Measurements from ENCODE around the gene SELENOH.

The SELENOH gene

GRCh38 chr11:57778318-57779037 lies 37.2 kb downstream of the SELENOH start (continued):
- TF ChIP-seq INSM2 (tag by site-specific recombination; IDR thresholded peaks at IDR 0.05) (peak; percentile 88), ZNF398 (tag by site-specific recombination; IDR thresholded peaks at IDR 0.05) (peak; percentile 91), ZNF660 (tag by site-specific recombination; IDR thresholded peaks at IDR 0.05) (peak; percentile 58), ZFP69B (tag by site-specific recombination; IDR thresholded peaks at IDR 0.05) (no peak), HOXC10 (CRISPR knock-in tag; IDR thresholded peaks at IDR 0.05) (no peak), WT1 (tag by site-specific recombination; IDR thresholded peaks at IDR 0.05) (peak; percentile 53; the same call in 1 of the 2 replicates), ZBTB49 (tag by site-specific recombination; IDR thresholded peaks at IDR 0.05; ENCODE audit: low read depth) (no peak), SP2 (tag by site-specific recombination; IDR thresholded peaks at IDR 0.05) (peak; percentile 49), ZBTB21 (tag by site-specific recombination; IDR thresholded peaks at IDR 0.05) (no peak), ZSCAN30 (tag by site-specific recombination; IDR thresholded peaks at IDR 0.05) (no peak), ZNF140 (tag by site-specific recombination; IDR thresholded peaks at IDR 0.05) (no peak), ZSCAN18 (tag by site-specific recombination; IDR thresholded peaks at IDR 0.05) (no peak), ZNF558 (tag by site-specific recombination; IDR thresholded peaks at IDR 0.05) (no peak), ZNF366 (tag by site-specific recombination; conservative IDR thresholded peaks at IDR 0.05) (peak; percentile 70), ZBTB10 (tag by site-specific recombination; IDR thresholded peaks at IDR 0.05) (no peak), ZNF121 (tag by site-specific recombination; IDR thresholded peaks at IDR 0.05) (no peak), IKZF3 (tag by site-specific recombination; IDR thresholded peaks at IDR 0.05) (peak; percentile 39; the same call in 1 of the 2 replicates), TCF7L2 (IDR thresholded peaks at IDR 0.05; ENCODE audit: borderline replicate concordance, low read depth, low read length) (no peak), ZNF24 (tag by site-specific recombination; IDR thresholded peaks at IDR 0.05) (no peak), ZNF555 (tag by site-specific recombination; conservative IDR thresholded peaks at IDR 0.05) (no peak), CTCF (tag by site-specific recombination; IDR thresholded peaks at IDR 0.05) (no peak), ZNF76 (tag by site-specific recombination; IDR thresholded peaks at IDR 0.05; ENCODE audit: borderline replicate concordance, low read depth) (no peak), ZBTB11 (tag by site-specific recombination; conservative IDR thresholded peaks at IDR 0.05; ENCODE audit: low read depth) (peak; percentile 45; the same call in 1 of the 2 replicates), ZNF394 (tag by site-specific recombination; IDR thresholded peaks at IDR 0.05; ENCODE audit: borderline replicate concordance) (peak; percentile 45; the same call in 1 of the 2 replicates)

All from HEK293 (cell line).